ENCODE data around the gene ADM.

Gene ADM

GRCh38 chr11:10291801-10292638 is 12.9 kb upstream of the ADM start:
- no peak for ATAC-seq

GRCh38 chr11:10293423-10294289 is 11.2 kb upstream of the ADM start, which contains the start of gene SBF2:
SBF2 (minus strand) TSS chr11:10294219; CDS start chr11:10294069, 150 bp downstream.
- peak; percentile 37 to 45 for ATAC-seq

- no peak for ATAC-seq
These were observed 10.5 kb upstream of the ADM start for GRCh38 chr11:10294290-10294953.

DNA sequence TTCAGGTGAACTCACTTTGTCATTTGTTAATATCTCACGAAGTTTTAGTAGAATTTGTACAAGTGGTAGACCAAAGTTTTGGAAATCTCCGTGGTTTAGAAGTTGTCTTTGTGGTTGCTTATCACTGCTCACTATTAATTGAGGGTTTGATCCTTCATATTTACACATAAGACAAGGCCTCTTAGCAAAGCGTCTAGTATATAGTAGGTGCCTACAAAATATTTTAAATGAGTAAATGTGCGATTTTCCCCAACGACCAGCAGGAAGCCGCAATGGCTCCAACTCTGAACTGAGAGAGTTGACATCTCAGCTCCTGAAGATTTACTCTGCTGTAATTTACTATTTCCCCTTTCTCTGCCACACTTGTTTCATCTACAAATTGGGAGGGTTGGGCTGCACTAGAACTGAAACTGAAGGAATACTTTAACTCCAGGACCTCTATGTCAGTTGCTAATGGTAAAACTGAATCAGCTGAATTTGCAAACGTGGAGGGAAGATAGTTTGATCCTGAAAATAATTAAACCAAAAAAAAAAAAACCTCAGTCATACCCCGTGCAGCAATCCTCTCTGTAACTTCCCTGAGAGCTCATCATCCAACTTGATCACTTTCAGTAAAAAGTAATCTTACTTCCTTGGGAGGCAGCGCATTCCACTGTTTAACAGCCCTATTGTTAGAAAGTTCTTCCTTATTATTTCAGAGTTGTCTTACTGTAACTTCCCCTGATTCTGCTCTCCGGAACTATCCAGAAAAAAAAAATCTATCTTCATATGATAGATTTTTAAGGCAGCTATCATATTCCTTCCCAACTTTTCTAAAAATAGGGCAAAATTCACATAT is 9.6 kb upstream of the ADM start:
- no peak for ATAC-seq

DNA sequence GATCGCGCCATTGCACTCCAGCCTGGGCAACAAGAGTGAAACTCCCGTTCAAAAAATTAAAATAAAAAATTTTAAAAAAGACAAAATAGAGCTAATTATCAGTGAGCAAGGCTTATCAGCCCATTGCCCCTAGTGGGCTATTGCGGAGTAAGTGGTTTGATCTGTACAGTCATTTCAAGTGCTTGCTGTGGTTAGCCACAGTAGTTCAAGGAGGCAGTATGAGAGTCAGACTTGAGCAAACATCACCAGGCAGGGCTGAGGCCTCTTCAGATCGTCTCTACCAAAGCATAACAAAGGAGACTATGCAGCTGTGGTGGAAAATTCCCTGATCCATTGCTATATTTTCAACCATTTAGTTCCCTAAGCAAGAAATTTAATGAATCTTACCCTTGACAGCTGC is 6.5 kb upstream of the ADM start:
- peak; percentile 95 to 97 for ATAC-seq

- ATAC-seq, result no peak
These were observed 3.1 kb upstream of the ADM start for GRCh38 chr11:10301656-10302358.

GRCh38 chr11:10302359-10302743 is 2.5 kb upstream of the ADM start:
- no peak for ATAC-seq

- ATAC-seq, result no peak
These were observed 1.9 kb upstream of the ADM start for GRCh38 chr11:10302744-10303557.

GRCh38 chr11:10303558-10304363 is 1.1 kb upstream of the ADM start:
- peak; percentile 4 for ATAC-seq

DNA sequence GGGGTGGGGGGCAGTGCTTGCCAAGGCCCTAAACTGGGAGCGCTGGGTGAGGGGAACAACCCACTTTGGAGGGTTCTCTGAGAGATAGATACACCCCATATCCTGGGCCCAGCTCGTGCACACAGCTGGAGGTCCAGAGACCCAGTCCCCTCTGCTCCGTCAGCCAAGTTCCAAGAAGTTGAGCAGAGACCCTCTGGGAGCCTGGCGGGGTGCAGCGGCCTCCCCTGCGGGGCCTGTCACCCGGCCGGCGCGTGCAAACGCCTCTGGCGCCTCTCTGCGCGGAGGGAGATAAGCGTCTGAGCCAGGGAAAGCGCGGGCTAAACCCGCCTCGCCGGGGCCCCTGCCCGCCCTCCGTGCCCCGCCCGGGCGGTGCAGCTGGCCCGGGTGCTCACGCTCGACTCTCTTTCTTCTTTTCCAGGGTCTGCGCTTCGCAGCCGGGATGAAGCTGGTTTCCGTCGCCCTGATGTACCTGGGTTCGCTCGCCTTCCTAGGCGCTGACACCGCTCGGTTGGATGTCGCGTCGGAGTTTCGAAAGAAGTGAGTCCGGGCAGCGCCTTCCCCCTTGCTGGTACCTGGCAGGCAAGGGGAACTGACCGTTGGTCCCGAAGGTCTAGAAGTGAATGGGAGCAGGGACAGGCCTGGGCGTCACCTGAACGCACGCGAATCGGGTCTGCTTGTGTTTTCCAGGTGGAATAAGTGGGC is 540 bp downstream of the ADM start:
- ATAC-seq, result no peak

- no peak for ATAC-seq
These were observed 1.4 kb downstream of the ADM start for GRCh38 chr11:10305964-10306918.

GRCh38 chr11:10307022-10307399 is 2.1 kb downstream of the ADM start:
- ATAC-seq, result no peak

GRCh38 chr11:10307400-10308200 is 2.7 kb downstream of the ADM start:
- ATAC-seq, result peak; percentile 76 to 80

DNA sequence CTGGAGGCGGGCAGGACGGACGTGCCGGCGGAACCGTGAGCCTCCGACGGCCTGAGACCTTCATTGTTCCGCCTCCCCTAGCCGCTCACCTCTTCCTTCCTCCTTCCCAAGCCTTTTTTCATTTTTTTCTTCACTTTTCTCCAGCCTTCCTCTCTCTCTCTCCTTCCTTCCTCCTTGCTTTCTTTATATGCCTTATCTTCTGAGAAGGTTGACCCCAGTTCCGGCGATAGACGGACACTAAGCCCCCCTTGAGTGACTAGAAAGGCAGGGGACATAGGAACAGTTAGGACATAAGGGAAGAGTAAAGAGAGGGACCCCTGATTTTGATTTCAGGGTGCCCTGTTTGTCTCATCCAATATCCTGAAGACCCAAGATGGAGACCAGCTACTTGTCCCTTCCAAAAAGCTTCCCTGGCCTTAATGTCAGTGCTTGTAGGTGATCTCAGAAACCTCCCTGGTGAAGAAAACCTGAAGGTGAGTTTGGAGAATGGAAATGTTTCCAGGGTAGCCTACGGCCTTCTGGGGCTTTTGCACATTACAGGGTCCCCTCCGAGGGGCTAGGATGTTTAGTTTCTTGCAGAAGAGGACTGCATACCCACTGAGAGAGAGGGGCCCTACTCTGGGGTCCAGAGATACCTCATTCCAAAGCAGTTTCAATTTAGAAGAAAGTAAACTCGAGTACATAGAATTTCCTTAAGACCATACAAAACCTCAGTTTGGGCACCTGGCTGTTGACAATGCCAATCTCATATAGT is 3.5 kb downstream of the ADM start:
- ATAC-seq, result no peak

GRCh38 chr11:10309163-10310093 is 4.6 kb downstream of the ADM start:
- no peak for ATAC-seq
